HepG2 (cell line): ENCODE data around the gene SHISA7. TPM values are rescaled to one million over a fixed set of nuclear protein-coding genes. Genes with fewer than 3 reads are reported as not detected.

ENCODE experiments used
- ATAC-seq: fragments of 200-7000 bp; cut with Tn5 transposase; 3 replicates; pipeline ENCODE4 v1.9.1; 2020; ENCODE audit warnings: mild to moderate bottlenecking, moderate library complexity
- BruUV-seq: library from RNA; stranded (reverse); fragments of 400-500 nt; replicated peaks from 2 replicates; lab custom pipeline; 2021; lab: Mats Ljungman, UMichigan
- CTCF ChIA-PET: fragments of 300-600 bp; formaldehyde crosslinking; extraction: SDS; loops from one replicate; lab custom pipeline; 2021; ENCODE audit warnings: low total read pairs, inconsistent platforms, low intra/inter-chr PET ratio; lab: Yijun Ruan, JAX
- POLR2A ChIA-PET: fragments of 350-600 bp; sonication (Branson Sonifier 250); formaldehyde crosslinking; loops from one replicate; lab custom pipeline; 2020; ENCODE audit warnings: antibody characterized with exemption, inconsistent platforms; lab: Yijun Ruan, JAX
- DNase-seq: peaks from one replicate; pipeline ENCODE4 v3.0.0-alpha.2; 2015; ENCODE audit warnings: low spot score
- FAIRE-seq: peaks from 3 replicates; lab custom pipeline; 2011; peaks lifted over from hg19 to GRCh38; lab: Jason Lieb, UNC
- H2AFZ ChIP-seq: one replicate; pipeline ENCODE4 v1.6.1; 2011; ENCODE audit warnings: low read length, inconsistent platforms
- H3K27ac ChIP-seq: fragments of 300-600 bp; 3 replicates; pipeline ENCODE4 v1.8.0; 2011; ENCODE audit warnings: mixed run types, mild to moderate bottlenecking, mixed read lengths, low read length, inconsistent platforms; ENCODE audit not compliant: insufficient read depth; ENCODE audit errors: extremely low read length
- H3K27me3 ChIP-seq, 2 experiments: fragments of 200-600 bp in 1 of 2; 2 replicates in 1 of 2; 3 replicates in 1 of 2; pipeline versions ENCODE4 v1.6.0 to v1.8.0; 2011; ENCODE audit warnings: low read length in 2 of 2, mild to moderate bottlenecking in 2 of 2, moderate library complexity in 2 of 2, inconsistent platforms in 1 of 2; ENCODE audit not compliant: insufficient read depth in 2 of 2, control insufficient read depth in 1 of 2
- H3K36me3 ChIP-seq, 2 experiments: fragments of 200-600 bp in 1 of 2; replicated peaks in 1 of 2; 2 replicates in 1 of 2; 3 replicates in 1 of 2; pipeline versions ENCODE4 v1.5.1 to v1.8.0; 2011; ENCODE audit warnings: low read length in 2 of 2, inconsistent platforms in 1 of 2; ENCODE audit not compliant: insufficient read depth in 2 of 2, control insufficient read depth in 1 of 2
- H3K4me1 ChIP-seq: 2 replicates; pipeline ENCODE4 v1.5.1; 2012; ENCODE audit warnings: low read length, inconsistent platforms; ENCODE audit not compliant: insufficient read depth
- H3K4me2 ChIP-seq: 2 replicates; pipeline ENCODE4 v1.6.0; 2011; ENCODE audit warnings: low read depth, low read length, inconsistent platforms
- H3K4me3 ChIP-seq, 3 experiments: fragments of 200-600 bp in 1 of 3; sonication (generic), shearing (Covaris generic) in 1 of 3; replicated peaks in 1 of 3; 2 replicates each; pipeline ENCODE4 v1.5.1; 2011 to 2016; ENCODE audit warnings: low read length in 3 of 3, inconsistent platforms in 2 of 3, low read depth in 2 of 3, mild to moderate bottlenecking in 2 of 3, control low read depth in 1 of 3, mixed read lengths in 1 of 3; ENCODE audit not compliant: insufficient read depth in 1 of 3
- H3K79me2 ChIP-seq: one replicate; pipeline ENCODE4 v1.6.1; 2011; ENCODE audit warnings: low read length, inconsistent platforms; ENCODE audit not compliant: insufficient read depth
- H3K9ac ChIP-seq: 2 replicates; pipeline ENCODE4 v1.6.0; 2011; ENCODE audit warnings: mild to moderate bottlenecking, low read depth, low read length, inconsistent platforms; ENCODE audit not compliant: insufficient read depth
- H3K9me3 ChIP-seq: 2 replicates; pipeline ENCODE4 v1.5.1; 2012; ENCODE audit warnings: mild to moderate bottlenecking, low read length
- H4K20me1 ChIP-seq: 2 replicates; pipeline ENCODE4 v1.6.0; 2011; ENCODE audit warnings: inconsistent platforms, mild to moderate bottlenecking, low read length, moderate library complexity; ENCODE audit not compliant: insufficient read depth
- ARNTL ChIP-seq: sonication (generic); formaldehyde crosslinking; IDR thresholded peaks from 2 replicates; pipeline ENCODE4 v1.4.0; 2020; ENCODE audit warnings: mild to moderate bottlenecking, missing genetic modification reagents
- MBNL3 ChIP-seq: fragments of 250-450 bp; sonication (Bioruptor Pico); conservative IDR thresholded peaks from 2 replicates; pipeline ENCODE4 v1.8.0; 2022; ENCODE audit warnings: mild to moderate bottlenecking, inconsistent platforms
- MIXL1 ChIP-seq: IDR thresholded peaks from 2 replicates; pipeline ENCODE4 v1.6.1; 2016
- MTA1 ChIP-seq: sonication (generic); formaldehyde crosslinking; IDR thresholded peaks from 2 replicates; pipeline ENCODE4 v1.4.0; 2020; ENCODE audit warnings: missing genetic modification reagents, mild to moderate bottlenecking, borderline replicate concordance
- NR2F6 ChIP-seq, 2 experiments: IDR thresholded peaks; 2 replicates each; pipeline ENCODE4 v1.6.1; 2016; ENCODE audit warnings: antibody characterized with exemption in 1 of 2, mild to moderate bottlenecking in 1 of 2
- PCBP1 ChIP-seq: fragments of 200-400 bp; formaldehyde crosslinking; IDR thresholded peaks from 2 replicates; pipeline ENCODE4 v1.6.1; 2017; ENCODE audit warnings: mild to moderate bottlenecking, low read depth, low read length, borderline replicate concordance
- PHF21A ChIP-seq: sonication (generic); formaldehyde crosslinking; IDR thresholded peaks from 2 replicates; pipeline ENCODE4 v1.5.0; 2020; ENCODE audit warnings: mild to moderate bottlenecking, missing genetic modification reagents
- SRY ChIP-seq: sonication (generic); formaldehyde crosslinking; IDR thresholded peaks from 2 replicates; pipeline ENCODE4 v1.8.0; 2022; ENCODE audit warnings: mild to moderate bottlenecking, missing genetic modification reagents
- ZNF10 ChIP-seq: sonication (generic); formaldehyde crosslinking; IDR thresholded peaks from 2 replicates; pipeline ENCODE4 v1.4.0; 2020; ENCODE audit warnings: mild to moderate bottlenecking, low read depth, missing genetic modification reagents, borderline replicate concordance
- ZNF670 ChIP-seq: sonication (generic); formaldehyde crosslinking; IDR thresholded peaks from 2 replicates; pipeline ENCODE4 v1.8.0; 2022; ENCODE audit warnings: mild to moderate bottlenecking, missing genetic modification reagents, borderline replicate concordance
- ZNF776 ChIP-seq: sonication (generic); formaldehyde crosslinking; IDR thresholded peaks from 2 replicates; pipeline ENCODE4 v1.4.0; 2020; ENCODE audit warnings: mild to moderate bottlenecking, missing genetic modification reagents
- WGBS: methylation state at CpG from one replicate; pipeline ENCODE4 v1.1.6; 2017; ENCODE audit warnings: low lambda C conversion rate; 5-methylcytosine and 5-hydroxymethylcytosine counted together
- in situ Hi-C: cut with HindIII; loops from 2 replicates; pipeline ENCODE4 v1.10.0; 2017; ENCODE audit warnings: low pct_unique_long_range_greater_than_20kb; ENCODE audit not compliant: extremely low pct_ligation_motif_present
- intact Hi-C: fragments of 100-400 bp; cut with micrococcal nuclease; formaldehyde crosslinking; loops from one replicate; pipeline ENCODE4 v1.10.0; 2022; ENCODE audit not compliant: unreplicated experiment
- polyA plus RNA-seq, 8 experiments: library from polyadenylated mRNA; depleted of rRNA in 3 of 8; stranded (reverse) in 7 of 8; unstranded in 1 of 8; fragments of >200 nt; fragmentation: Illumina TruSeq in 4 of 8; extraction: Trizol in 4 of 8; gene quantifications; 2 replicates each; pipeline versions ENCODE4 v1.2.1 to v1.2.3, GENCODE V29; 2011 to 2016; ENCODE audit warnings: low read depth in 4 of 8, missing spikeins in 1 of 8, mixed read lengths in 1 of 8; ENCODE audit not compliant: insufficient read depth in 1 of 8
- total RNA-seq, 5 experiments: library from RNA; depleted of rRNA; stranded (reverse); fragments of >200 nt; fragmentation: Illumina TruSeq; extraction: Trizol; gene quantifications; 2 replicates each; pipeline ENCODE4 v1.2.3, GENCODE V29; 2016; ENCODE audit warnings: low read depth in 1 of 5
- TF ChIP-seq, protein P1 (sequence below): sonication (generic); formaldehyde crosslinking; IDR thresholded peaks from 2 replicates; pipeline ENCODE4 v1.8.0; 2022; ENCODE audit warnings: mild to moderate bottlenecking, missing genetic modification reagents, moderate library complexity
- TF ChIP-seq, protein P2 (sequence below), 2 experiments: fragments of 450-650 bp in 1 of 2; sonication (generic) in 1 of 2; formaldehyde crosslinking in 1 of 2; IDR thresholded peaks; 2 replicates each; pipeline versions ENCODE4 v1.6.1 to v1.8.0; 2016 to 2022; ENCODE audit warnings: antibody characterized with exemption in 1 of 2, mild to moderate bottlenecking in 1 of 2, missing genetic modification reagents in 1 of 2

Gene SHISA7
- total and polyA plus RNA-seq, 2 of the 13 experiments (the other 11 are each of a cell fraction or from before 2014, with no cell fraction given), result not detected

DNA sequence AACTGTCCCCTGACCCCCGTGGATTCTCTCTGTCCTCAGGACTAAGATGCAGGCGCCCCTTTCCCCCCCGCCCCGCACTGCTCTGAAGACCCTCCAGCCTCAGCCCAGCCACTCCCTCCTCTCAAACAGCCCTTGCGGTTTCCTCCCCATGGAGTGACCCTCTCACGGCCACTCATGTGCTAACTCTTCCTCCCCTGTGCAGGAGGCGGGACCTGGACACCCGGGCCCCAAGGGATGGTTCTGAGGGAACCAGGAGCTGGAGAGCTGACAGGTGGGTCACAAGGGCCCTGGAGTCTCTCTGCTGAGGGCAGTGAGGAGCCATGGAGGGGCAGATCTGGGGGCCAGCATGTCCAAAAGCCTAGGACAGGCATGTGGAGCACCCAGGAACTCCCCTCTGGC is 16.4 kb upstream of the SHISA7 start:
- H3K9me3 ChIP-seq, result no peaks in the 10 kb centered on the region
- peaks cover 20% of the 10 kb centered on the region for H3K79me2 ChIP-seq
- in situ Hi-C loops, result no loop called here
- H3K27me3 ChIP-seq, result no peaks in the 10 kb centered on the region
- ChIA-PET POLR2A (interaction anchor here (1.0 to 1.5 kb wide), 4 partner anchors 16 to 342 kb away, joined by 3 to 10 read pairs (median 4); partner anchors contain the start of genes PPP1R12C and ZNF628), CTCF (no interaction called here)
- peak; percentile 8 for FAIRE-seq
- H3K9ac ChIP-seq, result peak overlapping the region; percentile 63
- no peak overlapping the region for H2AFZ ChIP-seq
- peak overlapping the region; percentile 86 for H3K4me2 ChIP-seq
- no TSS peak for BruUV-seq
- 48% methylated on average over 7 of the region's 8 CpGs for WGBS
- ATAC-seq, result no peak
- H3K4me3 ChIP-seq, result peak overlapping the region; percentile 56 to 78 (median 65)
- H3K27ac ChIP-seq, result peak overlapping the region; percentile 93
- no peaks in the 10 kb centered on the region; the same call in 1 of the 2 replicates for H4K20me1 ChIP-seq
- H3K36me3 ChIP-seq, result peaks cover 1 to 8% of the 10 kb centered on the region in 2 experiments; a peak in 4 of 5 replicates
- H3K4me1 ChIP-seq, result peaks cover 46% of the 10 kb centered on the region
- intact Hi-C loops, result no loop called here
- no peak for DNase-seq
- TF ChIP-seq SRY, result no peak
- 0 out of 2 replicates have a peak, but pooled peaks have one; percentile 17 for TF ChIP-seq NR2F6 (IDR thresholded peaks at IDR 0.05)
- TF ChIP-seq NR2F6 (CRISPR knock-in tag; IDR thresholded peaks at IDR 0.05), result no peak
- TF ChIP-seq ZNF10 (CRISPR knock-in tag), result no peak
- TF ChIP-seq ZNF670 (CRISPR knock-in tag), result no peak
- TF ChIP-seq MBNL3 (CRISPR knock-in tag), result no peak
- no peak for TF ChIP-seq PCBP1
- TF ChIP-seq, protein P1, sequence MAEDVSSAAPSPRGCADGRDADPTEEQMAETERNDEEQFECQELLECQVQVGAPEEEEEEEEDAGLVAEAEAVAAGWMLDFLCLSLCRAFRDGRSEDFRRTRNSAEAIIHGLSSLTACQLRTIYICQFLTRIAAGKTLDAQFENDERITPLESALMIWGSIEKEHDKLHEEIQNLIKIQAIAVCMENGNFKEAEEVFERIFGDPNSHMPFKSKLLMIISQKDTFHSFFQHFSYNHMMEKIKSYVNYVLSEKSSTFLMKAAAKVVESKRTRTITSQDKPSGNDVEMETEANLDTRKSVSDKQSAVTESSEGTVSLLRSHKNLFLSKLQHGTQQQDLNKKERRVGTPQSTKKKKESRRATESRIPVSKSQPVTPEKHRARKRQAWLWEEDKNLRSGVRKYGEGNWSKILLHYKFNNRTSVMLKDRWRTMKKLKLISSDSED (CRISPR knock-in tag), result no peak
- no peak for TF ChIP-seq ZNF776 (CRISPR knock-in tag)
- TF ChIP-seq, protein P2, sequence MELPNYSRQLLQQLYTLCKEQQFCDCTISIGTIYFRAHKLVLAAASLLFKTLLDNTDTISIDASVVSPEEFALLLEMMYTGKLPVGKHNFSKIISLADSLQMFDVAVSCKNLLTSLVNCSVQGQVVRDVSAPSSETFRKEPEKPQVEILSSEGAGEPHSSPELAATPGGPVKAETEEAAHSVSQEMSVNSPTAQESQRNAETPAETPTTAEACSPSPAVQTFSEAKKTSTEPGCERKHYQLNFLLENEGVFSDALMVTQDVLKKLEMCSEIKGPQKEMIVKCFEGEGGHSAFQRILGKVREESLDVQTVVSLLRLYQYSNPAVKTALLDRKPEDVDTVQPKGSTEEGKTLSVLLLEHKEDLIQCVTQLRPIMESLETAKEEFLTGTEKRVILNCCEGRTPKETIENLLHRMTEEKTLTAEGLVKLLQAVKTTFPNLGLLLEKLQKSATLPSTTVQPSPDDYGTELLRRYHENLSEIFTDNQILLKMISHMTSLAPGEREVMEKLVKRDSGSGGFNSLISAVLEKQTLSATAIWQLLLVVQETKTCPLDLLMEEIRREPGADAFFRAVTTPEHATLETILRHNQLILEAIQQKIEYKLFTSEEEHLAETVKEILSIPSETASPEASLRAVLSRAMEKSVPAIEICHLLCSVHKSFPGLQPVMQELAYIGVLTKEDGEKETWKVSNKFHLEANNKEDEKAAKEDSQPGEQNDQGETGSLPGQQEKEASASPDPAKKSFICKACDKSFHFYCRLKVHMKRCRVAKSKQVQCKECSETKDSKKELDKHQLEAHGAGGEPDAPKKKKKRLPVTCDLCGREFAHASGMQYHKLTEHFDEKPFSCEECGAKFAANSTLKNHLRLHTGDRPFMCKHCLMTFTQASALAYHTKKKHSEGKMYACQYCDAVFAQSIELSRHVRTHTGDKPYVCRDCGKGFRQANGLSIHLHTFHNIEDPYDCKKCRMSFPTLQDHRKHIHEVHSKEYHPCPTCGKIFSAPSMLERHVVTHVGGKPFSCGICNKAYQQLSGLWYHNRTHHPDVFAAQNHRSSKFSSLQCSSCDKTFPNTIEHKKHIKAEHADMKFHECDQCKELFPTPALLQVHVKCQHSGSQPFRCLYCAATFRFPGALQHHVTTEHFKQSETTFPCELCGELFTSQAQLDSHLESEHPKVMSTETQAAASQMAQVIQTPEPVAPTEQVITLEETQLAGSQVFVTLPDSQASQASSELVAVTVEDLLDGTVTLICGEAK (IDR thresholded peaks at IDR 0.05), result no peak
- TF ChIP-seq, protein P2 (CRISPR knock-in tag; IDR thresholded peaks at IDR 0.05), result no peak
- no peak for TF ChIP-seq MIXL1 (CRISPR knock-in tag)
- 0 out of 2 replicates have a peak, but pooled peaks have one; percentile 22 for TF ChIP-seq ARNTL (CRISPR knock-in tag)
- no peak for TF ChIP-seq MTA1
- no peak for TF ChIP-seq PHF21A
